Measurements from ENCODE around the gene PTPRR. TPM values are rescaled to one million over a fixed set of nuclear protein-coding genes. Genes with fewer than 3 reads are reported as not detected.

PTPRR gene
- total and polyA plus RNA-seq, 12 donors, result 0.11 to 3.7 (median 0.56) TPM; not detected in 1

- no peaks in the 10 kb centered on the region for H3K27me3 ChIP-seq
- no peaks in the 10 kb centered on the region for H3K4me1 ChIP-seq (replicated peaks in 1 of 2)
- no peak overlapping the region for H3K4me3 ChIP-seq
- no peak for DNase-seq
- H3K36me3 ChIP-seq (replicated peaks in 1 of 2), result no peaks in the 10 kb centered on the region
- H3K9me3 ChIP-seq (replicated peaks in 1 of 3), result no peaks in the 10 kb centered on the region
- 75 to 87% (median 81%) methylated on average over 4 of the region's 4 CpGs for WGBS, 4 donors
- TF ChIP-seq POLR2A (IDR thresholded peaks at IDR 0.05), result no peak
- TF ChIP-seq CTCF (IDR thresholded peaks at IDR 0.05), result no peak
- H3K27ac ChIP-seq, result no peak overlapping the region
- intact Hi-C loops (cut with DNase I), result no loop called here
Measured at GRCh38 chr12:70964867-70965510, 44.5 kb upstream of the PTPRR start.

- no peaks in the 10 kb centered on the region for H3K9me3 ChIP-seq (replicated peaks in 1 of 3)
- H3K4me1 ChIP-seq (replicated peaks in 1 of 2), result no peaks in the 10 kb centered on the region
- no peak for DNase-seq
- TF ChIP-seq POLR2A (IDR thresholded peaks at IDR 0.05), result no peak
- WGBS, 4 donors, result 59 to 67% (median 64%) methylated on average over 3 of the region's 3 CpGs
- intact Hi-C loops (cut with DNase I), result no loop called here
- H3K27ac ChIP-seq, result no peak overlapping the region
- no peak overlapping the region for H3K4me3 ChIP-seq
- no peaks in the 10 kb centered on the region for H3K27me3 ChIP-seq
- H3K36me3 ChIP-seq (replicated peaks in 1 of 2), result no peaks in the 10 kb centered on the region
Measured at GRCh38 chr12:70963081-70963660, 42.6 kb upstream of the PTPRR start.

- Histone ChIP-seq H3K4me1 (replicated peaks in 1 of 2) (no peaks in the 10 kb centered on the region), H3K27me3 (no peaks in the 10 kb centered on the region), H3K9me3 (replicated peaks in 1 of 3) (no peaks in the 10 kb centered on the region), H3K27ac (no peak overlapping the region), H3K4me3 (no peak overlapping the region), H3K36me3 (replicated peaks in 1 of 2) (no peaks in the 10 kb centered on the region)
- TF ChIP-seq CTCF (IDR thresholded peaks at IDR 0.05) (no peak), POLR2A (IDR thresholded peaks at IDR 0.05) (no peak)
- WGBS, 4 donors, result 44 to 71% (median 50%) methylated on average over 2 of the region's 2 CpGs
- intact Hi-C loops (cut with DNase I), result no loop called here
- no peak for DNase-seq
Measured at GRCh38 chr12:70962226-70962794, 41.8 kb upstream of the PTPRR start.

GRCh38 chr12:70960484-70960883 is 39.9 kb upstream of the PTPRR start:
- TF ChIP-seq CTCF (IDR thresholded peaks at IDR 0.05) (no peak), POLR2A (IDR thresholded peaks at IDR 0.05) (no peak)
- no peaks in the 10 kb centered on the region for H3K9me3 ChIP-seq (replicated peaks in 1 of 3)
- intact Hi-C loops (cut with DNase I), result no loop called here
- H3K27me3 ChIP-seq, result no peaks in the 10 kb centered on the region
- no peak for DNase-seq
- no peaks in the 10 kb centered on the region for H3K4me1 ChIP-seq (replicated peaks in 1 of 2)
- no peak overlapping the region for H3K4me3 ChIP-seq
- H3K27ac ChIP-seq, result no peak overlapping the region
- H3K36me3 ChIP-seq (replicated peaks in 1 of 2), result no peaks in the 10 kb centered on the region
- WGBS, 4 donors, result 51 to 76% (median 64%) methylated on average over 1 of the region's 1 CpG

Measured in adrenal gland (tissue), 12 donors.